ENCODE results near the gene DTHD1. TPM values are rescaled to one million over a fixed set of nuclear protein-coding genes. Genes with fewer than 3 reads are reported as not detected.

DTHD1 gene
- total and polyA plus RNA-seq, 10 of the 15 experiments (the other 5 are each of a cell fraction or from before 2014, with no cell fraction given): 0.05 to 2.8 (median 1.4) TPM

DNA sequence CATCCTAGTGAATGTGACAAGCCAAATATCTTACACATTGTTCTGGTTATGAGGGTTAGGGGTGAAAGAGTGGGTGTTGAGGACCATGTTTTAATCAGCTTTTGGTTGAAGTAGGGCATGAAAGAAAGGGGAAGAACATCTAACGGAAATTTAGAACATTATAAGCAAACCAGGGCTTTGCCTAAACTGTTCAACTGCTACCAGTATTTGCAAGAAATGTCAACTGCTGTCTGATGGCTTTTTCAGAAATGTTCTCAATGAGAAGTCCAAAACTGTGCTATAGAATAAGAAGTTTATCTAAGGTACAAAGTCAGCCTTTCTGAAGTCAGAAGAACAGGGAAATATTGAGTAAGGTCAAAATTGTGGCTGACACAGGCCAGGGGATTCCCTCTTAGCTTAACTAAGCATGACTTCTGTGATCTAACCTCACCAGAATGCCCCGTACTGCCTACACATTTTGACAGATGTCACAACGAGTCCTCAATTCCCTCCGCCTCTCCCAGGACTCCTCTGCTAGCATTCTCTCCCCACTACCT, 67.1 kb downstream of the DTHD1 start (continued):
- TF ChIP-seq, protein P1, sequence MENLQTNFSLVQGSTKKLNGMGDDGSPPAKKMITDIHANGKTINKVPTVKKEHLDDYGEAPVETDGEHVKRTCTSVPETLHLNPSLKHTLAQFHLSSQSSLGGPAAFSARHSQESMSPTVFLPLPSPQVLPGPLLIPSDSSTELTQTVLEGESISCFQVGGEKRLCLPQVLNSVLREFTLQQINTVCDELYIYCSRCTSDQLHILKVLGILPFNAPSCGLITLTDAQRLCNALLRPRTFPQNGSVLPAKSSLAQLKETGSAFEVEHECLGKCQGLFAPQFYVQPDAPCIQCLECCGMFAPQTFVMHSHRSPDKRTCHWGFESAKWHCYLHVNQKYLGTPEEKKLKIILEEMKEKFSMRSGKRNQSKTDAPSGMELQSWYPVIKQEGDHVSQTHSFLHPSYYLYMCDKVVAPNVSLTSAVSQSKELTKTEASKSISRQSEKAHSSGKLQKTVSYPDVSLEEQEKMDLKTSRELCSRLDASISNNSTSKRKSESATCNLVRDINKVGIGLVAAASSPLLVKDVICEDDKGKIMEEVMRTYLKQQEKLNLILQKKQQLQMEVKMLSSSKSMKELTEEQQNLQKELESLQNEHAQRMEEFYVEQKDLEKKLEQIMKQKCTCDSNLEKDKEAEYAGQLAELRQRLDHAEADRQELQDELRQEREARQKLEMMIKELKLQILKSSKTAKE (IDR thresholded peaks at IDR 0.05; ENCODE audit: low read depth, poor library complexity, severe bottlenecking): peak; percentile 55
- TF ChIP-seq RFX5 (IDR thresholded peaks at IDR 0.05; ENCODE audit: low read depth, low read length) (no peak), PAX5 (IDR thresholded peaks at IDR 0.05; ENCODE audit: borderline replicate concordance, low read depth, low read length) (peak; percentile 81), RBBP5 (conservative IDR thresholded peaks at IDR 0.05) (no peak), ZZZ3 (IDR thresholded peaks at IDR 0.05; ENCODE audit: control insufficient read depth, insufficient read length, low read depth) (no peak), SREBF2 (IDR thresholded peaks at IDR 0.05; ENCODE audit: low read length) (no peak), MTA2 (IDR thresholded peaks at IDR 0.05; ENCODE audit: low read depth) (peak; percentile 84), KAT2A (conservative IDR thresholded peaks at IDR 0.05; ENCODE audit: control insufficient read depth, low read depth, low read length) (no peak)
- TF ChIP-seq, protein P2, sequence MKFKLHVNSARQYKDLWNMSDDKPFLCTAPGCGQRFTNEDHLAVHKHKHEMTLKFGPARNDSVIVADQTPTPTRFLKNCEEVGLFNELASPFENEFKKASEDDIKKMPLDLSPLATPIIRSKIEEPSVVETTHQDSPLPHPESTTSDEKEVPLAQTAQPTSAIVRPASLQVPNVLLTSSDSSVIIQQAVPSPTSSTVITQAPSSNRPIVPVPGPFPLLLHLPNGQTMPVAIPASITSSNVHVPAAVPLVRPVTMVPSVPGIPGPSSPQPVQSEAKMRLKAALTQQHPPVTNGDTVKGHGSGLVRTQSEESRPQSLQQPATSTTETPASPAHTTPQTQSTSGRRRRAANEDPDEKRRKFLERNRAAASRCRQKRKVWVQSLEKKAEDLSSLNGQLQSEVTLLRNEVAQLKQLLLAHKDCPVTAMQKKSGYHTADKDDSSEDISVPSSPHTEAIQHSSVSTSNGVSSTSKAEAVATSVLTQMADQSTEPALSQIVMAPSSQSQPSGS (IDR thresholded peaks at IDR 0.05; ENCODE audit: low read length): peak; percentile 88
- TF ChIP-seq, protein P3, sequence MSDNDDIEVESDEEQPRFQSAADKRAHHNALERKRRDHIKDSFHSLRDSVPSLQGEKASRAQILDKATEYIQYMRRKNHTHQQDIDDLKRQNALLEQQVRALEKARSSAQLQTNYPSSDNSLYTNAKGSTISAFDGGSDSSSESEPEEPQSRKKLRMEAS (IDR thresholded peaks at IDR 0.05; ENCODE audit: low read depth, low read length): no peak
- TF ChIP-seq, protein P4, sequence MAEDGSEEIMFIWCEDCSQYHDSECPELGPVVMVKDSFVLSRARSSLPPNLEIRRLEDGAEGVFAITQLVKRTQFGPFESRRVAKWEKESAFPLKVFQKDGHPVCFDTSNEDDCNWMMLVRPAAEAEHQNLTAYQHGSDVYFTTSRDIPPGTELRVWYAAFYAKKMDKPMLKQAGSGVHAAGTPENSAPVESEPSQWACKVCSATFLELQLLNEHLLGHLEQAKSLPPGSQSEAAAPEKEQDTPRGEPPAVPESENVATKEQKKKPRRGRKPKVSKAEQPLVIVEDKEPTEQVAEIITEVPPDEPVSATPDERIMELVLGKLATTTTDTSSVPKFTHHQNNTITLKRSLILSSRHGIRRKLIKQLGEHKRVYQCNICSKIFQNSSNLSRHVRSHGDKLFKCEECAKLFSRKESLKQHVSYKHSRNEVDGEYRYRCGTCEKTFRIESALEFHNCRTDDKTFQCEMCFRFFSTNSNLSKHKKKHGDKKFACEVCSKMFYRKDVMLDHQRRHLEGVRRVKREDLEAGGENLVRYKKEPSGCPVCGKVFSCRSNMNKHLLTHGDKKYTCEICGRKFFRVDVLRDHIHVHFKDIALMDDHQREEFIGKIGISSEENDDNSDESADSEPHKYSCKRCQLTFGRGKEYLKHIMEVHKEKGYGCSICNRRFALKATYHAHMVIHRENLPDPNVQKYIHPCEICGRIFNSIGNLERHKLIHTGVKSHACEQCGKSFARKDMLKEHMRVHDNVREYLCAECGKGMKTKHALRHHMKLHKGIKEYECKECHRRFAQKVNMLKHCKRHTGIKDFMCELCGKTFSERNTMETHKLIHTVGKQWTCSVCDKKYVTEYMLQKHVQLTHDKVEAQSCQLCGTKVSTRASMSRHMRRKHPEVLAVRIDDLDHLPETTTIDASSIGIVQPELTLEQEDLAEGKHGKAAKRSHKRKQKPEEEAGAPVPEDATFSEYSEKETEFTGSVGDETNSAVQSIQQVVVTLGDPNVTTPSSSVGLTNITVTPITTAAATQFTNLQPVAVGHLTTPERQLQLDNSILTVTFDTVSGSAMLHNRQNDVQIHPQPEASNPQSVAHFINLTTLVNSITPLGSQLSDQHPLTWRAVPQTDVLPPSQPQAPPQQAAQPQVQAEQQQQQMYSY (CRISPR knock-in tag; IDR thresholded peaks at IDR 0.05): no peak
- TF ChIP-seq, protein P5, sequence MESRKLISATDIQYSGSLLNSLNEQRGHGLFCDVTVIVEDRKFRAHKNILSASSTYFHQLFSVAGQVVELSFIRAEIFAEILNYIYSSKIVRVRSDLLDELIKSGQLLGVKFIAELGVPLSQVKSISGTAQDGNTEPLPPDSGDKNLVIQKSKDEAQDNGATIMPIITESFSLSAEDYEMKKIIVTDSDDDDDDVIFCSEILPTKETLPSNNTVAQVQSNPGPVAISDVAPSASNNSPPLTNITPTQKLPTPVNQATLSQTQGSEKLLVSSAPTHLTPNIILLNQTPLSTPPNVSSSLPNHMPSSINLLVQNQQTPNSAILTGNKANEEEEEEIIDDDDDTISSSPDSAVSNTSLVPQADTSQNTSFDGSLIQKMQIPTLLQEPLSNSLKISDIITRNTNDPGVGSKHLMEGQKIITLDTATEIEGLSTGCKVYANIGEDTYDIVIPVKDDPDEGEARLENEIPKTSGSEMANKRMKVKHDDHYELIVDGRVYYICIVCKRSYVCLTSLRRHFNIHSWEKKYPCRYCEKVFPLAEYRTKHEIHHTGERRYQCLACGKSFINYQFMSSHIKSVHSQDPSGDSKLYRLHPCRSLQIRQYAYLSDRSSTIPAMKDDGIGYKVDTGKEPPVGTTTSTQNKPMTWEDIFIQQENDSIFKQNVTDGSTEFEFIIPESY (IDR thresholded peaks at IDR 0.05): no peak
- TF ChIP-seq, protein P6, sequence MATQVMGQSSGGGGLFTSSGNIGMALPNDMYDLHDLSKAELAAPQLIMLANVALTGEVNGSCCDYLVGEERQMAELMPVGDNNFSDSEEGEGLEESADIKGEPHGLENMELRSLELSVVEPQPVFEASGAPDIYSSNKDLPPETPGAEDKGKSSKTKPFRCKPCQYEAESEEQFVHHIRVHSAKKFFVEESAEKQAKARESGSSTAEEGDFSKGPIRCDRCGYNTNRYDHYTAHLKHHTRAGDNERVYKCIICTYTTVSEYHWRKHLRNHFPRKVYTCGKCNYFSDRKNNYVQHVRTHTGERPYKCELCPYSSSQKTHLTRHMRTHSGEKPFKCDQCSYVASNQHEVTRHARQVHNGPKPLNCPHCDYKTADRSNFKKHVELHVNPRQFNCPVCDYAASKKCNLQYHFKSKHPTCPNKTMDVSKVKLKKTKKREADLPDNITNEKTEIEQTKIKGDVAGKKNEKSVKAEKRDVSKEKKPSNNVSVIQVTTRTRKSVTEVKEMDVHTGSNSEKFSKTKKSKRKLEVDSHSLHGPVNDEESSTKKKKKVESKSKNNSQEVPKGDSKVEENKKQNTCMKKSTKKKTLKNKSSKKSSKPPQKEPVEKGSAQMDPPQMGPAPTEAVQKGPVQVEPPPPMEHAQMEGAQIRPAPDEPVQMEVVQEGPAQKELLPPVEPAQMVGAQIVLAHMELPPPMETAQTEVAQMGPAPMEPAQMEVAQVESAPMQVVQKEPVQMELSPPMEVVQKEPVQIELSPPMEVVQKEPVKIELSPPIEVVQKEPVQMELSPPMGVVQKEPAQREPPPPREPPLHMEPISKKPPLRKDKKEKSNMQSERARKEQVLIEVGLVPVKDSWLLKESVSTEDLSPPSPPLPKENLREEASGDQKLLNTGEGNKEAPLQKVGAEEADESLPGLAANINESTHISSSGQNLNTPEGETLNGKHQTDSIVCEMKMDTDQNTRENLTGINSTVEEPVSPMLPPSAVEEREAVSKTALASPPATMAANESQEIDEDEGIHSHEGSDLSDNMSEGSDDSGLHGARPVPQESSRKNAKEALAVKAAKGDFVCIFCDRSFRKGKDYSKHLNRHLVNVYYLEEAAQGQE (IDR thresholded peaks at IDR 0.05; ENCODE audit: low read depth, low read length): no peak
